Stimulated activated CD8-positive, alpha-beta memory T cell treated with anti-CD3 and anti-CD28 coated beads, Interleukin-15, amount 100 ng/mL, for 48 hours (primary cell): ENCODE data around the gene TAS2R10.

Source experiments
- DNase-seq, 2 donors: peaks; one replicate each; pipeline ENCODE4 v3.0.0-alpha.2; 2020; ENCODE audit warnings: low read depth in 2 of 2

The TAS2R10 gene

GRCh38 chr12:10779103-10779502 lies 47.1 kb downstream of the TAS2R10 start:
- DNase-seq, result no peak
